ENCODE measurements around the gene COX19.

COX19 gene

DNA sequence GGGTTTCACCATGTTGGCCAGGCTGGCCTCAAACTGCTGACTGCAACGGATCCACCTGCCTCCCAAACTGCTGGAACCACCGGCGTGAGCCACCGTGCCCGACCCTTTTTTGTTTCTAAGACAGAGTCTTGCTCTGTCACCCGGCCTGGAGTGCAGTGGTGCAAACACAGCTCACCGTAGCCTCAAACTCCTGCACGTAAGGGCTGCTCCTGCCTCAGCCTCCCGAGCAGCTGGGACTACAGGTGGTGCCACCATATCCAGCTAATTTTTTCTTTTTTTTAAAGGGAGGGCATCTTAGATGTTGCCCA is 57.3 kb downstream of the COX19 start:
- Histone ChIP-seq H3K27me3 (ENCODE audit: insufficient read depth, poor library complexity, severe bottlenecking) (no peaks in the 10 kb centered on the region), H3K27ac (replicated peaks) (no peak overlapping the region), H3K4me3 (replicated peaks; ENCODE audit: insufficient read depth, low read length) (no peak overlapping the region)
- TF ChIP-seq SPI1 (IDR thresholded peaks at IDR 0.05; ENCODE audit: borderline replicate concordance, low read depth): no peak
- DNase-seq (ENCODE audit: low read depth in 1 of 2, low spot score in 1 of 2): no peak

GRCh38 chr7:917255-918117 is 57.9 kb downstream of the COX19 start:
- Histone ChIP-seq H3K4me3 (replicated peaks; ENCODE audit: insufficient read depth, low read length) (no peak overlapping the region), H3K27me3 (ENCODE audit: insufficient read depth, poor library complexity, severe bottlenecking) (no peaks in the 10 kb centered on the region), H3K27ac (replicated peaks) (no peak overlapping the region)
- TF ChIP-seq GABPA (IDR thresholded peaks at IDR 0.05; ENCODE audit: low read depth) (no peak), SPI1 (IDR thresholded peaks at IDR 0.05; ENCODE audit: borderline replicate concordance, low read depth) (no peak), POLR2AphosphoS5 (IDR thresholded peaks at IDR 0.05; ENCODE audit: low read depth) (no peak), REST (IDR thresholded peaks at IDR 0.05; ENCODE audit: insufficient replicate concordance, low read depth) (no peak), CTCF (IDR thresholded peaks at IDR 0.05; ENCODE audit: insufficient read depth, low read length) (no peak)
- no peak for DNase-seq (ENCODE audit: low read depth in 1 of 2, low spot score in 1 of 2)

DNA sequence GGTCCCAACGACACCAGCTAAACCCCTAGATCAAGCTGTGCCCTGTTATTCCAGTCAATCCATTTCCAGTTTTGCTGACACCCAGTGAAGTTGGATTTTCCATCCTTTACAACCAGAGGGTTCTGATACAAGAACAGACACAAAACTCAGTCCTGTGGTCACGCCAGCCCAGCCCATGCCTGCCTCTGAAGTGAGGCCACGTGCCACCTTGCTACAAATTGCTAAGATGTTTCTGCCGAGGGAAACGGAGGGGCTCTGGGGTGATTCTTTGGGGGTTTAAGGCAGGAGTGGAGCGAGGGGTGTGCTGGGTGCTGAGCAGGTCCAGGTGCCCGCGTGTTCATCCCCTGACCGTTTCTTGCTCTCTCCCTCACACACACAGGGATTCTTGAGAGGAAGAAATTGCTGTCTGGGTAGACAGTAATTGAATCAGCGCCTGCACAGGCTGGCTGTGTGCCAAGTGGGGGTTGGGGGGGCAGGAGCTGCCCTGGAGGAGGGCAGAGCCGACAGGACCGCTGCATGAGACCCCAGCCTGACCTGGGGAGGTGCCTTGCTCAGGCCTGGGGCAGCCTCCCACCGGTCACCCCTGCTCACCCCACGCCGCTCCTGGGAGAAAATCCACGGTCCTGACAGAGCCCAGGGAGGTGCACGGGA is 58.9 kb downstream of the COX19 start:
- DNase-seq (ENCODE audit: low read depth in 1 of 2, low spot score in 1 of 2): no peak
- no peaks in the 10 kb centered on the region for H3K27me3 ChIP-seq (ENCODE audit: insufficient read depth, poor library complexity, severe bottlenecking)
- no peak for TF ChIP-seq SPI1 (IDR thresholded peaks at IDR 0.05; ENCODE audit: borderline replicate concordance, low read depth)
- TF ChIP-seq CTCF (IDR thresholded peaks at IDR 0.05; ENCODE audit: insufficient read depth, low read length): no peak
- TF ChIP-seq REST (IDR thresholded peaks at IDR 0.05; ENCODE audit: insufficient replicate concordance, low read depth): no peak
- TF ChIP-seq GABPA (IDR thresholded peaks at IDR 0.05; ENCODE audit: low read depth): no peak
- no peak for TF ChIP-seq POLR2AphosphoS5 (IDR thresholded peaks at IDR 0.05; ENCODE audit: low read depth)
- H3K27ac ChIP-seq (replicated peaks): no peak overlapping the region
- H3K4me3 ChIP-seq (replicated peaks; ENCODE audit: insufficient read depth, low read length): no peak overlapping the region

Small RNA genes lying within 50 kb of the gene (microRNA-seq; reads per million reads assigned to microRNA genes)
- 1,710 reads per million, percentile 90 among the genes with 10 or more reads in this experiment for gene MIR339
